Lower lobe of right lung (tissue), 2 donors: Measurements from ENCODE around the gene GMPR. TPM values are rescaled to one million over a fixed set of nuclear protein-coding genes. Genes with fewer than 3 reads are reported as not detected.
A peak's percentile ranks its signal among the peaks of the same experiment; 100 is the strongest.

Experiments used
- ATAC-seq, 2 donors: fragments of 200-7000 bp; cut with Tn5 transposase; one replicate each; pipeline ENCODE4 v1.9.1; 2020 to 2022; ENCODE audit warnings: mild to moderate bottlenecking in 2 of 2, moderate library complexity in 2 of 2
- DNase-seq: peaks from one replicate; pipeline ENCODE4 v3.0.0-alpha.2; 2020
- H3K27ac ChIP-seq: fragments of 200-600 bp; one replicate; pipeline ENCODE4 v1.8.0; 2022
- H3K27me3 ChIP-seq: fragments of 200-600 bp; one replicate; pipeline ENCODE4 v1.8.0; 2022; ENCODE audit warnings: low read depth
- H3K36me3 ChIP-seq: fragments of 200-600 bp; one replicate; pipeline ENCODE4 v1.8.0; 2022; ENCODE audit warnings: mild to moderate bottlenecking
- H3K4me1 ChIP-seq: fragments of 200-600 bp; one replicate; pipeline ENCODE4 v1.8.0; 2022
- H3K4me3 ChIP-seq: fragments of 200-600 bp; one replicate; pipeline ENCODE4 v1.8.0; 2022; ENCODE audit warnings: mild to moderate bottlenecking
- H3K9me3 ChIP-seq: fragments of 200-600 bp; one replicate; pipeline ENCODE4 v1.8.0; 2022
- intact Hi-C: fragments of 100-400 bp; cut with DNase I; formaldehyde crosslinking; loops from one replicate; pipeline ENCODE4 v1.11.0; 2022
- total RNA-seq: library from RNA; stranded (reverse); fragmentation: NEBNext Ultra II Directional; extraction: Animal tissue kit (Norgen Biotek cat#: 25700); gene quantifications from one replicate; pipeline ENCODE4 v1.2.1, GENCODE V29; 2021
- TF ChIP-seq, protein P1 (sequence below): fragments of 200-600 bp; IDR thresholded peaks from one replicate; pipeline ENCODE4 v1.8.0; 2022; ENCODE audit warnings: antibody characterized with exemption, mild to moderate bottlenecking
- donor health status: DM: no; HTN: yes; CAD: no; lungs with severe emphysema.

The GMPR gene
- total RNA-seq, 1 donor from 2014 or later, result 22.5 TPM

DNA sequence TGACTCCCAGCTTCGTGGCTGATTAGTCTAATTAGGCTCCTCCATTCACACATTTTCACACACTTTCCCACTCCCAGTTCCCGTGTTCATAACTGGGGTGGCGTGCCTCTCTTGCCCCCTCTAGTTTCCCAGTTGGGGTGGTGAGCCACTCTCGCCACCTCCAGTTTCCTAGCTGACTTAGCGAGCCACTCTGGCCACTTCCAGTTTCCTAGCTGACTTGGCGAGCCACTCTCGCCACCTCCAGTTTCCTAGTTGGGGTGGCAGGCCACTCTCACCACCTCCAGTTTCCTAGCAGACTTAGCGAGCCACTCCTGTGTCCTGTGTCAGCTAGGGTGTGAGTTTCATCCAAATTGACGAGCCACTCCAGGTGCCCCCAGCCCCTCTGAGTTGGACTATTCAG lies 7.4 kb upstream of the GMPR start:
- DNase-seq, result no peak
- TF ChIP-seq, protein P1, sequence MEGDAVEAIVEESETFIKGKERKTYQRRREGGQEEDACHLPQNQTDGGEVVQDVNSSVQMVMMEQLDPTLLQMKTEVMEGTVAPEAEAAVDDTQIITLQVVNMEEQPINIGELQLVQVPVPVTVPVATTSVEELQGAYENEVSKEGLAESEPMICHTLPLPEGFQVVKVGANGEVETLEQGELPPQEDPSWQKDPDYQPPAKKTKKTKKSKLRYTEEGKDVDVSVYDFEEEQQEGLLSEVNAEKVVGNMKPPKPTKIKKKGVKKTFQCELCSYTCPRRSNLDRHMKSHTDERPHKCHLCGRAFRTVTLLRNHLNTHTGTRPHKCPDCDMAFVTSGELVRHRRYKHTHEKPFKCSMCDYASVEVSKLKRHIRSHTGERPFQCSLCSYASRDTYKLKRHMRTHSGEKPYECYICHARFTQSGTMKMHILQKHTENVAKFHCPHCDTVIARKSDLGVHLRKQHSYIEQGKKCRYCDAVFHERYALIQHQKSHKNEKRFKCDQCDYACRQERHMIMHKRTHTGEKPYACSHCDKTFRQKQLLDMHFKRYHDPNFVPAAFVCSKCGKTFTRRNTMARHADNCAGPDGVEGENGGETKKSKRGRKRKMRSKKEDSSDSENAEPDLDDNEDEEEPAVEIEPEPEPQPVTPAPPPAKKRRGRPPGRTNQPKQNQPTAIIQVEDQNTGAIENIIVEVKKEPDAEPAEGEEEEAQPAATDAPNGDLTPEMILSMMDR, result no peak
- H3K9me3 ChIP-seq, result no peaks in the 10 kb centered on the region
- no peak for ATAC-seq
- H3K4me3 ChIP-seq, result no peak overlapping the region
- H3K36me3 ChIP-seq, result no peaks in the 10 kb centered on the region
- no peak overlapping the region for H3K27ac ChIP-seq
- H3K27me3 ChIP-seq, result no peaks in the 10 kb centered on the region
- intact Hi-C loops, result no loop called here
- peaks cover 13% of the 10 kb centered on the region for H3K4me1 ChIP-seq

DNA sequence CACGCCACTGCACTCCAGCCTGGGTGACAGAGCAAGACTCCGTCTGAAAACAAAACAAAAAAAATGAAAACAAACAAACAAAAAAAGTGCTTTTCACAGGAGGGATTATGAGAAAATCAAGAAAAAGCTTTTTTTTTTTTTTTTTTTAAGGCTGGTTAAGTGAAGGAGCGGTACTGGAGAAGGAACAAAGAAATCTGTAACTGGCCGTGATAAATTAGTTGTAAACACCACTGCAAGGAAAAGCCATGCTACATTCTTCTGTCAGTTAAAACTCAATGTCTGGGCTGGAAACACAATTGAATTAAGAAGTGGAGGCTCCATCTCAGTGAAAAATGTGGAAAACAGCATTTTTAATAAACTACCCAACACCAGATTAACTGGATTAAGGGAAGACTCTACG lies 6.3 kb upstream of the GMPR start:
- TF ChIP-seq, protein P1, result no peak
- no peaks in the 10 kb centered on the region for H3K9me3 ChIP-seq
- no peak overlapping the region for H3K27ac ChIP-seq
- H3K4me1 ChIP-seq, result peaks cover 24% of the 10 kb centered on the region
- H3K4me3 ChIP-seq, result no peak overlapping the region
- intact Hi-C loops, result no loop called here
- DNase-seq (no peak), ATAC-seq (no peak)
- no peaks in the 10 kb centered on the region for H3K27me3 ChIP-seq
- H3K36me3 ChIP-seq, result no peaks in the 10 kb centered on the region

DNA sequence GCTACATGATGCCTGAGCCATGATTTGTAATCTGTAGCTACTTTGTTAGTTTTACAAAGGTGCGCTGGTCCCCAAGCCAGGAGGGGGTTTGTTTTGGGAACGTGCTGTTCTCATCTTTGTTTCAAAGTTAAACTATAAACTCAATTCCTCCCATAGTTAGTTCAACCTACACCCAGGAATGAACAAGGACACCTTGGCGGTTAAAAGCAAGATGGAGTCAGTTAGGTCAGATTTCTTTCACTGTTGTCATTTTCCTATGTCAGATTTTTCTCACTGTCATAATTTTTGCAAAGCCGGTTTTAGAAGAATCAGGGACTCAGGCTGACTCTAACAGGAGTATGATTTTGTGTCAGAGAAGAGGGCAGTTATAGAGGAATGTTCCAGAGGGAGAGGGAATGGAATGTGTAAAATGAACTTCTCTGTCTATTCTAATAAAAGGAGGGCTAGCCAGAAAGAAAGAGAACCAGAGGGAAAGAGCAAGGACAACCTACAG lies 2.3 kb upstream of the GMPR start:
- TF ChIP-seq, protein P1, result no peak
- Histone ChIP-seq H3K27ac (peak overlapping the region; percentile 70), H3K27me3 (no peaks in the 10 kb centered on the region), H3K36me3 (no peaks in the 10 kb centered on the region), H3K4me1 (peaks cover 47% of the 10 kb centered on the region), H3K4me3 (peak overlapping the region; percentile 30), H3K9me3 (no peaks in the 10 kb centered on the region)
- ATAC-seq (no peak), DNase-seq (no peak)
- intact Hi-C loops, result no loop called here

DNA sequence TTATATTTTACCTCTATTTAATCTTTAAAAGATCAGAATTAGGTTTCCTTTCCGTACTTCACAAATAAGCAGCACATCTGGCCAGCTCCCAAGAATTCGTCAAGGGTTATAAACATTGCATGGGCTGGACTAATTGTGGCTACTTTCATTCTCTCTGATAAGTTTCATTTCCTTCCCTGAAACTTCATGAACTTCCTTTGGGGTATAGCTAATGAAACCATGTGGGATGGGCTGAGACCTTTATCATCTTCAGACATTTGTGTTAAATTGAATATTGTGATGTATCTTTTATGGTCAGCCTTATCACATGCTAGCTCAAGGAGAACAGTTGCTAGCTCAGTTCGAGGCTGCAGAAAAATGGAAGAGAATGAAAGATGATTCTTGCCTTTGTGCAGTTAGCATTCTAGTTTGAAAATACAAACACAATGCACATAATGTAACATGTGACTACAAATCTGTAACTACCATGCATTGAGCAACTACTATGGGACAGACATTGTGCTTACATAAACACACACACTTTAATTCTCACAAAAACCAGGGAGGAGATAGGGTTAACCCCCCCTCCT lies 1.7 kb upstream of the GMPR start:
- H3K4me3 ChIP-seq, result peak overlapping the region; percentile 30
- no peaks in the 10 kb centered on the region for H3K9me3 ChIP-seq
- H3K27ac ChIP-seq, result peak overlapping the region; percentile 70
- no peaks in the 10 kb centered on the region for H3K27me3 ChIP-seq
- H3K36me3 ChIP-seq, result no peaks in the 10 kb centered on the region
- TF ChIP-seq, protein P1, result no peak
- intact Hi-C loops, result no loop called here
- peaks cover 47% of the 10 kb centered on the region for H3K4me1 ChIP-seq
- ATAC-seq, result peak; percentile 26 to 31
- DNase-seq, result no peak

DNA sequence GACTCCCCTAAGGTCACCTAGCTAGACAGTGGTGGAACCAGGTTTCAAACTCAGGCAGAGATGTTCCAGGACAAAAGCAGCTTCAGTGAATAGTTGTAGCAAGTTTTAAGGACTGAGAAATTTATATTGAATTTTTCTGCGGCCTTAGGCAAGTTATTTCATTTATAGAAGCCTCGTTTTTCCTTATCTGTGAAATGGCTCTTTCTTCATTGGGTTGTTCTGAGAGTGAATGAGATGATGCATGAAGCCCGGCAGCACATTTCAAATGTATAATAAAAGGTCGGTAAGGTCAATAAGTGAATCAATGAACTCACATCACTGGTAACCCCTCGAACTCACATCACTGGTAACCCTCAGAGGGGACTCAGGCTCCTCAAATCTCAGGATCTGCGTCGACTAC lies 1.1 kb upstream of the GMPR start:
- H3K27ac ChIP-seq, result peak overlapping the region; percentile 70
- intact Hi-C loops, result no loop called here
- no peaks in the 10 kb centered on the region for H3K36me3 ChIP-seq
- peaks cover 47% of the 10 kb centered on the region for H3K4me1 ChIP-seq
- no peaks in the 10 kb centered on the region for H3K27me3 ChIP-seq
- no peak for DNase-seq
- TF ChIP-seq, protein P1, result no peak
- H3K9me3 ChIP-seq, result no peaks in the 10 kb centered on the region
- no peak overlapping the region for H3K4me3 ChIP-seq
- no peak for ATAC-seq
